ENCODE measurements around the gene UBAC2. TPM values are rescaled to one million over a fixed set of nuclear protein-coding genes. Genes with fewer than 3 reads are reported as not detected.

UBAC2 gene
- total RNA-seq, 2 experiments from 2014 or later, result 52.8 to 60.8 TPM

- H3K4me3 Mint-ChIP-seq, result peak overlapping the region; percentile 78
- peaks cover 85% of the 10 kb centered on the region for H3K4me1 Mint-ChIP-seq
- no peaks in the 10 kb centered on the region for H3K27me3 Mint-ChIP-seq
- DNase-seq (peak; percentile 86), ATAC-seq (peak; percentile 74)
- no peaks in the 10 kb centered on the region for H3K9me3 Mint-ChIP-seq (ENCODE audit: low read depth)
- H3K27ac Mint-ChIP-seq, result peak overlapping the region; percentile 88
- peaks cover 35% of the 10 kb centered on the region for H3K36me3 Mint-ChIP-seq
- CTCF ChIA-PET, result interaction anchor here (1.0 to 2.6 kb wide), 6 partner anchors 19 to 129 kb away, joined by 3 to 8 read pairs (median 4); no protein-coding TSS in a partner anchor
Observed at GRCh38 chr13:99307648-99308339, 107.1 kb downstream of the UBAC2 start.

DNA sequence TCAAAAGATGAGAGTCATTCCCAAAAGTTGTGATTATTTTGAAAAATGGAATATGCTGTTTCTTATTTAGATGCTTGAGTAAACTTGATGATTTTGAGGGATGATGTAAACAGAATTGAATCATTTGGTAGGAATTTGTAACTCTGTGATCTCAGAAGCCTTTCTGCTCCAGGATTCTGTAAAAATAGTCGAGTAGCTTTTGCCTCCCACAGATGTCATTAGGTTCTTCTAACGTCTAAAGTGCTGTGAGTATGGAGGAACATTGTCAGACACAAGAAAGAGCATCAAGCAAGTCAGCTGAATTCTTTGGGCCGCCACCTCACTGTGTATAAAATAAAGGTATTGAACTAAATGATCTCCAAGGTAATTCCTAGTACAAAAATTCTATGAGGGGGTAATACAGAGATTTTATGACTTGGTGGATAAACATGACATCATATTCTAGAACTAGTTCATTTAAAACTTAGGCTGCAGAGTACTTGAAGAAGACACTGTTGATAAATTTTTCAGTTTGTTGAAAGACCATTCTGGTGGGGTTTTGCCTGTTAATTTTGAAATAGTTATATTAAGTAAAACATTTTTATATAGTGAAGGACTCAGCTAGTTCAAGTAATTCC, 107.9 kb downstream of the UBAC2 start:
- CTCF ChIA-PET, result interaction anchor here (0.7 to 2.6 kb wide), 6 partner anchors 9 to 43 kb away, joined by 3 to 8 read pairs (median 4); no protein-coding TSS in a partner anchor
- peak overlapping the region; percentile 88 for H3K27ac Mint-ChIP-seq
- peaks cover 31% of the 10 kb centered on the region for H3K36me3 Mint-ChIP-seq
- ATAC-seq, result no peak
- DNase-seq, result no peak
- peak overlapping the region; percentile 78 for H3K4me3 Mint-ChIP-seq
- H3K9me3 Mint-ChIP-seq (ENCODE audit: low read depth), result no peaks in the 10 kb centered on the region
- H3K4me1 Mint-ChIP-seq, result peaks cover 82% of the 10 kb centered on the region
- H3K27me3 Mint-ChIP-seq, result no peaks in the 10 kb centered on the region

DNA sequence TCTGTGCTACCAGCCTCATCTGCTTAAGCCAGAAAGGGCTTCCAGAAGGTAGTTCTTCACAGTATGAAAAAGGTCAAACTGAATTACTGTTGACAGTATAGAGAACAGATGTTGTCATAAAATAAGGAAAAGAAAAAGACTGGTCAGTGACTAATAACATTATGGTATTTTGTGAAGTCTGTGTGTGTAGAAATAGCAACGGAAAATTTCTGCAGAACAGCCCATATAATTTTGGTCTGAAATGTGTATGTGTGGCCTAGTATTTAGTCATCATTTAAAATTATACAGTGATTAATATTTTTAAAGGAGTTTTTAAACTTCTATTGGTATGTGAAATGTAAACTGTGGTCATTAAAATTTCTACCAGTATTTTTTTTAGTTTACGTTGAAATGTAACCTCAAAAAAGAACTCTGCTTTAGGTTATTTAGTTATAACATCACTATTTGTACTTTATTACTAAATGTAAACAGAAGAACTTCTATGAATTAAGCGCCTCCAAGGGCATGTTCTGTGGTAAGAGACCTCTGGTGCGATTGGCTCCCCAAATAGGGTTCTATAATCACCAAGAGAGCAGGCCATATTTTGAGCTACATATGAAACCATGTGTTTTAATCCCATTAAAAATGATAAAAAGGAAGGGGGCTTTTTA, 109.9 kb downstream of the UBAC2 start:
- H3K4me3 Mint-ChIP-seq, result no peak overlapping the region
- no peak for ATAC-seq
- peaks cover 83% of the 10 kb centered on the region for H3K4me1 Mint-ChIP-seq
- peak overlapping the region; percentile 79 for H3K27ac Mint-ChIP-seq
- H3K36me3 Mint-ChIP-seq, result peaks cover 28% of the 10 kb centered on the region
- H3K9me3 Mint-ChIP-seq (ENCODE audit: low read depth), result no peaks in the 10 kb centered on the region
- CTCF ChIA-PET, result interaction anchor here (1.0 to 1.3 kb wide), 3 partner anchors 9 to 14 kb away, joined by 3 read pairs; no protein-coding TSS in a partner anchor
- no peaks in the 10 kb centered on the region for H3K27me3 Mint-ChIP-seq
- no peak for DNase-seq

GRCh38 chr13:99311137-99311536, 110.5 kb downstream of the UBAC2 start:
- peak overlapping the region; percentile 79 for H3K27ac Mint-ChIP-seq
- DNase-seq (no peak), ATAC-seq (no peak)
- peaks cover 84% of the 10 kb centered on the region for H3K4me1 Mint-ChIP-seq
- H3K27me3 Mint-ChIP-seq, result no peaks in the 10 kb centered on the region
- H3K36me3 Mint-ChIP-seq, result peaks cover 26% of the 10 kb centered on the region
- peak overlapping the region; percentile 34 for H3K4me3 Mint-ChIP-seq
- H3K9me3 Mint-ChIP-seq (ENCODE audit: low read depth), result no peaks in the 10 kb centered on the region
- CTCF ChIA-PET, result interaction anchor here (1.0 to 1.3 kb wide), 4 partner anchors 9 to 135 kb away, joined by 3 to 4 read pairs (median 3); no protein-coding TSS in a partner anchor

GRCh38 chr13:99311748-99312492, 111.3 kb downstream of the UBAC2 start:
- CTCF ChIA-PET, result interaction anchor here (1.0 to 1.3 kb wide), 6 partner anchors 8 to 136 kb away, joined by 3 to 4 read pairs (median 3); no protein-coding TSS in a partner anchor
- H3K27ac Mint-ChIP-seq, result peak overlapping the region; percentile 79
- H3K9me3 Mint-ChIP-seq (ENCODE audit: low read depth), result no peaks in the 10 kb centered on the region
- no peak for ATAC-seq
- no peak overlapping the region for H3K4me3 Mint-ChIP-seq
- peaks cover 23% of the 10 kb centered on the region for H3K36me3 Mint-ChIP-seq
- H3K4me1 Mint-ChIP-seq, result peaks cover 86% of the 10 kb centered on the region
- H3K27me3 Mint-ChIP-seq, result no peaks in the 10 kb centered on the region
- no peak for DNase-seq

GRCh38 chr13:99312493-99312883, 111.8 kb downstream of the UBAC2 start:
- H3K36me3 Mint-ChIP-seq, result peaks cover 21% of the 10 kb centered on the region
- H3K27ac Mint-ChIP-seq, result peak overlapping the region; percentile 48
- peaks cover 87% of the 10 kb centered on the region for H3K4me1 Mint-ChIP-seq
- no peaks in the 10 kb centered on the region for H3K9me3 Mint-ChIP-seq (ENCODE audit: low read depth)
- no peaks in the 10 kb centered on the region for H3K27me3 Mint-ChIP-seq
- H3K4me3 Mint-ChIP-seq, result no peak overlapping the region
- CTCF ChIA-PET, result interaction anchor here (0.6 to 1.2 kb wide), 7 partner anchors 9 to 136 kb away, joined by 3 to 4 read pairs (median 3); no protein-coding TSS in a partner anchor
- no peak for ATAC-seq
- no peak for DNase-seq

GRCh38 chr13:99313501-99313900, 112.8 kb downstream of the UBAC2 start:
- no peaks in the 10 kb centered on the region for H3K27me3 Mint-ChIP-seq

GRCh38 chr13:99313941-99314340, 113.3 kb downstream of the UBAC2 start:
- no peak for DNase-seq
- Mint-ChIP-seq H3K4me3 (peak overlapping the region; percentile 67), H3K4me1 (peaks cover 76% of the 10 kb centered on the region), H3K9me3 (ENCODE audit: low read depth) (no peaks in the 10 kb centered on the region), H3K36me3 (peaks cover 19% of the 10 kb centered on the region), H3K27ac (peak overlapping the region; percentile 91), H3K27me3 (no peaks in the 10 kb centered on the region)
- ATAC-seq, result no peak
- CTCF ChIA-PET, result interaction anchor here (0.9 to 1.9 kb wide), 6 partner anchors 15 to 123 kb away, joined by 3 to 8 read pairs (median 6); no protein-coding TSS in a partner anchor

More at GRCh38 chr13:99313501-99313900, 112.8 kb downstream of the UBAC2 start:
- Mint-ChIP-seq H3K9me3 (ENCODE audit: low read depth) (no peaks in the 10 kb centered on the region), H3K36me3 (peaks cover 19% of the 10 kb centered on the region), H3K27ac (peak overlapping the region; percentile 74), H3K4me3 (peak overlapping the region; percentile 14), H3K4me1 (peaks cover 78% of the 10 kb centered on the region)
- CTCF ChIA-PET, result interaction anchor here (0.5 to 1.0 kb wide), 3 partner anchors 8 to 127 kb away, joined by 3 to 4 read pairs (median 3); no protein-coding TSS in a partner anchor
- DNase-seq (no peak), ATAC-seq (no peak)

GRCh38 chr13:99314640-99315176, 114.1 kb downstream of the UBAC2 start:
- Mint-ChIP-seq H3K9me3 (ENCODE audit: low read depth) (no peaks in the 10 kb centered on the region), H3K4me1 (peaks cover 76% of the 10 kb centered on the region)

DNA sequence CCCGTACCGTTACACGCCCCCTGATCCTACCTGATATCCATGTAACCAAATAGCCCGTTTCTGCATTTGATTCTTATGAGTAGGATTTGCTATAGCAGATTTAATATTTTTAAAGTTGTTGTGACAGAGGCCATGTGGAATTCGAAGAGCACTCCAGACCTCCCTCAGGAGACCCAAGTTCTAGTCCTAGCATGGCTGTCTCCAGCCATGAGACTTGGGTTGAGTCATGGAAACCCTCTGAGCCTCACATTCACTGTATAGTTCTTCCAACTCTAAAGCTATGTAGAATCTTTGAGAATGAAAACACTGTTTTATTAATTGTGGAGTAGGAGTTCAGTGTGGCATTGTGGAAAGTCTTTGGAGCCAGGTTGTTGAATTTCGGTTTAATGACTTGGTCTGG, 114.5 kb downstream of the UBAC2 start:
- H3K27ac Mint-ChIP-seq, result peak overlapping the region; percentile 91
- no peak for DNase-seq
- CTCF ChIA-PET, result interaction anchor here (0.7 to 1.9 kb wide), 8 partner anchors 10 to 122 kb away, joined by 3 to 8 read pairs (median 6); no protein-coding TSS in a partner anchor
- peak; percentile 23 for ATAC-seq
- H3K4me1 Mint-ChIP-seq, result peaks cover 71% of the 10 kb centered on the region
- H3K4me3 Mint-ChIP-seq, result peak overlapping the region; percentile 67
- H3K36me3 Mint-ChIP-seq, result peaks cover 25% of the 10 kb centered on the region
- no peaks in the 10 kb centered on the region for H3K9me3 Mint-ChIP-seq (ENCODE audit: low read depth)
- H3K27me3 Mint-ChIP-seq, result no peaks in the 10 kb centered on the region

More at GRCh38 chr13:99314640-99315176, 114.1 kb downstream of the UBAC2 start:
- Mint-ChIP-seq H3K36me3 (peaks cover 24% of the 10 kb centered on the region), H3K27me3 (no peaks in the 10 kb centered on the region), H3K4me3 (peak overlapping the region; percentile 67), H3K27ac (peak overlapping the region; percentile 91)
- peak; percentile 76 for DNase-seq
- CTCF ChIA-PET, result interaction anchor here (0.7 to 1.9 kb wide), 9 partner anchors 10 to 122 kb away, joined by 3 to 8 read pairs (median 6); no protein-coding TSS in a partner anchor
- ATAC-seq, result peak; percentile 69

DNA sequence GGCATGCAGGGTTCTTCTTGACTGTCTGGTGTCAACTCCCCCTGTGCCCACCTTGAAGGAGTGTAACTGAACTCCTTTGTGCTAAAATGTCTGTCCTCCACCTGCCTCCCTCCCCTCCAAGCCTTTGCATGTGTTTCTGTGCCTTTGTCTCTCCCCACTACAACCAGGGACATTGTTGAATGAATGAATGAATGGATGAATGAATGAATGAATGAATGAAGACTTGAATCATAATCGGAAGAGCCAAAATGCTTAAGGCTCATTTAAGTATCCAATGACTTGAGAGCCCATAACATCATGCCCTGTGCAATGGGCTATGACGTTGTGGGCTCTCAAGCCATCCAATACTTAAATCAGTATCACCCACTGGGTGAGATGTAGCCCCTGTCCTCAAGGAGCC, 115.6 kb downstream of the UBAC2 start:
- no peaks in the 10 kb centered on the region for H3K9me3 Mint-ChIP-seq (ENCODE audit: low read depth)
- H3K27me3 Mint-ChIP-seq, result no peaks in the 10 kb centered on the region
- no peak overlapping the region for H3K27ac Mint-ChIP-seq
- H3K4me3 Mint-ChIP-seq, result no peak overlapping the region
- peaks cover 25% of the 10 kb centered on the region for H3K36me3 Mint-ChIP-seq
- ATAC-seq, result no peak
- CTCF ChIA-PET, result interaction anchor here (0.6 to 1.2 kb wide), 2 partner anchors 36 to 54 kb away, joined by 4 to 5 read pairs; no protein-coding TSS in a partner anchor
- H3K4me1 Mint-ChIP-seq, result peaks cover 68% of the 10 kb centered on the region
- no peak for DNase-seq

GRCh38 chr13:99316657-99317256, 116.1 kb downstream of the UBAC2 start:
- ATAC-seq (no peak), DNase-seq (no peak)
- CTCF ChIA-PET, result no interaction called here
- peaks cover 25% of the 10 kb centered on the region for H3K36me3 Mint-ChIP-seq
- H3K4me3 Mint-ChIP-seq, result no peak overlapping the region
- H3K27me3 Mint-ChIP-seq, result no peaks in the 10 kb centered on the region
- H3K4me1 Mint-ChIP-seq, result peaks cover 68% of the 10 kb centered on the region
- no peaks in the 10 kb centered on the region for H3K9me3 Mint-ChIP-seq (ENCODE audit: low read depth)
- peak overlapping the region; percentile 29 for H3K27ac Mint-ChIP-seq

Measured in activated CD8-positive, alpha-beta memory T cell treated with anti-CD3 and anti-CD28 coated beads, Interleukin-2, amount 10 ng/mL, durations not matched to agents 7 days and 5 days (primary cell).